Right renal cortex interstitium (tissue), 3 donors: ENCODE data around the gene SENP5. TPM values are rescaled to one million over a fixed set of nuclear protein-coding genes. Genes with fewer than 3 reads are reported as not detected.
"Not testable (repeated sequence)": the region's sequence is repeated elsewhere in the genome, so short reads cannot be mapped to it uniquely, and the experiment has no call there.

ENCODE experiments used
- DNase-seq, 3 donors: peaks; one replicate each; pipeline ENCODE4 v3.0.0-alpha.2; 2013; ENCODE audit warnings: low read depth in 3 of 3, low spot score in 2 of 3
- polyA plus RNA-seq, 3 donors: library from polyadenylated mRNA; unstranded; fragments of 120-200 nt; gene quantifications; one replicate each; pipeline ENCODE4 v1.2.1, GENCODE V29; 2013; ENCODE audit not compliant: insufficient read length in 3 of 3

The SENP5 gene
- polyA plus RNA-seq, 3 donors: 17.0 to 20.0 (median 19.4) TPM

DNA sequence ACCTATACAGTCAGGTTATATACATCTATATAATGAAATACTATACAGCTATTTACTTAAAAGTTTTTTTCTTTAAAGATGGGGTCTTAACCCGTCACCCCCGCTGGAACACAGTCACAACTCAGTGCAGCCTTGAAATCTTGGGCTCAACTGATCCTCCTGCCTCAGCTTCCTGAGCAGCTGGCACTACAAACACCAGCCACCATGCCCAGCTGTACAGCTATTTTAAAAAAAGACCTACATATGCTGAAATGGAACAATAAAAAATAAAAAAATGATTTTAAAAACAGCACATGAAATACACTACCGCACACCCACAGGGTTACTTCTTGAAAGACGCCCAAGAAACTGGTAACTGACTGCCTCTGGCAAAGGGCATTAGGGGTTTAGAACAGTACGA lies 70.9 kb downstream of the SENP5 start:
- no peak for DNase-seq

DNA sequence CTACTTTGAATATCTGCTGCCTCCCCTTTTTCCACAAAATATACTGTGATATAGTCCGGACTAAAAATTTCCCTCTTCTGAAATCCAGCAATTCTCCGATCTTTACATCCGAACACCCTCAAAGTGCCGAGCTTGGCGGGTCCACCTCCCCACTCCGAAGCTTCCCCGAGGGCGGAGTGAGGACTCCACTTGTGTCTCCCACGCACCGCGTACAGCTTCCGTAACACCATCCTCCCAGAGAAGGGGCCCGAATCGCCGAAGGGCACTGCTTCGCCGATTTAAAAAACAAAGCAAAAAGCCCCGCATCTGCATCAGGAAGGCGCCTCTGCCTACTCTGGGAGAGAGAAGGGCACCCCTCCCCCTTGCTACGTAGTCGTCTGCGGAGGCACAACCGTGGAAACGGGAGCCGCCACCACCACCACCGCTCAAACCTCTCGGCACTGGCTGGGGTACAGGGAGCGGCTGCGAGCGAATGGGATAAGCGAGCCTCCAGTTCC lies 74.1 kb downstream of the SENP5 start:
- DNase-seq: peak; percentile 15 to 26 (median 16)

DNA sequence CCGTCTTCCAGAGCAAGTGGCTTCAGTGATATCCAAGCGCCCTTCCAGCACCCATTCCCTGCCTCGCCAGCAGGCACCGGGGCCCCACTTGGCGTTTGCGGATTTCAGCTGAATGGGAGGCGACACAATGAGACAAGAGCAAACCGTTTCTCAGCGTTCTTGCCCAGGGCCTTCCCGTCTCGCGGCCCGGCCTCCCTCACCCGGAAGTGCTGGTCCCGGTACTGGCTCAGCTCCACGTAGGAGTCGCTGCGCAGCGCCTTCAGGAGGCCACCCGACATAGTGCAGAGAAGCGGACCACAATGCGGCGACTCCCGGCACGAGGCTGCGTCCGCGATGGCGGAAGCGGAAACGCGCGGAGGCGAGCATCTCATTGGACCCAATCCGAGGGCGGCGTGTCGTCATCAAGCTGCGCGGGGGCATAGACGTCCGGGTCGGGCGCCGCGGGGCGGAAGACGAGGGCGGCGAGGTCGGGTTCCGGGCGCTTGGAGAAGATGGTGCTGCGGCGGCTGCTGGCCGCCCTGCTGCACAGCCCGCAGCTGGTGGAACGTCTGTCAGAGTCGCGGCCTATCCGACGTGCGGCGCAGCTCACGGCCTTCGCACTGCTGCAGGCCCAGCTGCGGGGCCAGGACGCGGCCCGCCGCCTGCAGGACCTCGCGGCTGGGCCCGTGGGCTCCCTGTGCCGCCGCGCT lies 74.7 kb downstream of the SENP5 start, which contains the start of gene NCBP2:
Gene NCBP2, minus strand, starts transcription at position 303 of the 689 bp plus-strand sequence. Its CDS starts 25 bp downstream, at position 278.
- DNase-seq: peak; percentile 93 to 95 (median 94)

DNA sequence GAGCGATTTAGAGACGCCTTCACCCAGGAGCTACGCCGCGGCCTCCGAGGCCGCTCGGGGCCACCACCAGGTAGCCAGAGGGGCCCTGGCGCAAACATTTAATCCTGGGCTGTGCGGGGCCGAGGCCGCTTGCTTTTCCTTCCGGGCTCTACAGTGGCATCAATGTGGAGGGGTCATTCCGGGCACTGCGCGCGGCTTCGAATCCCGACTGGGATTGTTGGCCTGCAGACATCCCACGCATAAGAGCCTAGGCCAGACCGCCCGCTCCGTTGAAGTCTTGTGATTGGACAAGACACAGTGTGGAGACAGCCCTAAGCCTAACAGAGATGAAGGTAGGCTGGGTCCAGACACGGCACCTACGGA lies 75.2 kb downstream of the SENP5 start:
- no peak for DNase-seq

DNA sequence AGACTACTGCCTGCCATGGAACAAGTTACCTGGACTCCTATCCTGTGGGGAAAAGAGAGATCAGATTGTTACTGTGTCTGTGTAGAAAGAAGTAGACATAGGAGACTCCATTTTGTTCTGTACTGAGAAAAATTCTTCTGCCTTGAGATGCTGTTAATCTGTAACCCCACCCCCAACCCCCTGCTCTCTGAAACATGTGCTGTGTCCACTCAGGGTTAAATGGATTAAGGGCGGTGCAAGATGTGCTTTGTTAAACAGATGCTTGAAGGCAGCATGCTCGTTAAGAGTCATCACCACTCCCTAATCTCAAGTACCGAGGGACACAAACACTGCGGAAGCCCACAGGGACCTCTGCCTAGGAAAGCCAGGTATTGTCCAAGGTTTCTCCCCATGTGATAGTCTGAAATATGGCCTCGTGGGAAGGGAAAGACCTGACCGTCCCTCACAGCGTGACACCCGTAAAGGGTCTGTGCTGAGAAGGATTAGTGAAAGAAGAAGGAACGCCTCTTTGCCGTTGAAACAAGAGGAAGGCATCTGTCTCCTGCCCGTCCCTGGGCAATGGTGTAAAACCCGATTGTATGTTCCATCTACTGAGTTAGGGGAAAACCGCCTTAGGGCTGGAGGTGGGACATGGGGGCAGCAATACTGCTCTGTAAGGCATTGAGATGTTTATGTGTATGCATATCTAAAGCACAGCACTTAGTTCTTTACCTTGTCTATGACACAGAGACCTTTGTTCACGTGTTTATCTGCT lies 76.5 kb downstream of the SENP5 start:
- not testable (repeated sequence) for DNase-seq

DNA sequence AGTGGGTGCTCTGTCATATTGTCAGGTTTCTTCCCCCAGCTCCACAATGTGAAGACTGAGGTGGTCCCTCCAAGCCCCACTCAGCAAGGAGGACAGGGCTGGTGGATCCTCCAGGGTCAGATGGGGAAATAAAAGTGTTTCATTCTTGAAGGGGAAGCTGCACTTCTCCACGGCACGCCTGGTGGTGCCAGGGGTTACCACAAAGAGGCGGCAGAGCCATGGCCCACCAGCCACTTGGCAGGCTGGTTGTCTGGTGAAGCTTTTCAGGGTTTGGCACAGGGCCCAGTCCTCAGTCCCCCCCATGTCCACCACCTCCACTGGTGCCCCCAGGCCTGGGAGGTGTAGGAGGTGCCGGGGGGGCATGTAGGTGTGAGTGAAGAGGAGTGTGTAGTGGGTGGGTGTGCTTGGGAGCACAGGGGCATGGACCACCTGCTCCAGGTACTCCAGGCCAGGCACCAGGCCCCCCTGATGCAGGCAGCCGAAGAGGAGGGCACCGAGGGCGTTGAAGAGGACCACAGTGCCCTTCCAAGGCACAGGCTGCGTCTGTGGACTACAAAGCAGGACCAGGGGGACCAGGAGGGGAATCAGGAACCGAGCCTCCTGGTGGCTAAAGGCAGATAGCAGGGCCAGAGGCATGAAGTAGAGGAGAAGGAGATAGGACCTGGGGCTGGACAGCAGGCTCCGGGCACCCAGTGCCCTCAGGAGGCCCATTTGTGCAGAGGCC lies 79.6 kb downstream of the SENP5 start:
- no peak for DNase-seq

DNA sequence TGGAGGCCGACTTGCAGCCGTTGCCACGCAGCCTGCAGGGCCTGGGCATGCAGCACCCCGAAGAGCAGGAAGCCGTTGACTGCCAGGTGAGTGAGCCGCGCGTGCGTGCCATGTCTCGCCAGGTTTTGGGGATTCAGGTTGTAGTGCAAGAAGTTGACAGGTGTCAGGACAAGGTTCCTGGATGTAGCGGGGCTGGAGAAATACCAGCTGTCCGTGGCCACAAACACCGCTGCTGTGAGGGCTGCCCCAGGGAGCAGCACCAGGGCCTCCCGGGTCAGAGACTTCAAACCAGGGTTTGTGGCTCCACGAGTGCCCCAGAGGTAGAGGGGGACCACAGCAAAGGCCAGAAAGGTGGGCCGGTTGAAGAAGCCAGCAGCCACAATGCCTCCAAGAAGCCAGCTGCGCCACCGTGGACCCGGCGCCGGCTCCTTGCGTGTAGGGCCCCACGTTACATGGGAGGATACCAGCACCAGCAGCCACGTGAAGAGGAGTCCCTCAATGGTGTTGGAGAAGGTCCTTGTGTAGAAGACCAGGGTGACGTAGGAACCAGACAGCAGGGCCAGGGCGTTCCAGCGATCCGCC lies 80.2 kb downstream of the SENP5 start:
- no peak for DNase-seq

DNA sequence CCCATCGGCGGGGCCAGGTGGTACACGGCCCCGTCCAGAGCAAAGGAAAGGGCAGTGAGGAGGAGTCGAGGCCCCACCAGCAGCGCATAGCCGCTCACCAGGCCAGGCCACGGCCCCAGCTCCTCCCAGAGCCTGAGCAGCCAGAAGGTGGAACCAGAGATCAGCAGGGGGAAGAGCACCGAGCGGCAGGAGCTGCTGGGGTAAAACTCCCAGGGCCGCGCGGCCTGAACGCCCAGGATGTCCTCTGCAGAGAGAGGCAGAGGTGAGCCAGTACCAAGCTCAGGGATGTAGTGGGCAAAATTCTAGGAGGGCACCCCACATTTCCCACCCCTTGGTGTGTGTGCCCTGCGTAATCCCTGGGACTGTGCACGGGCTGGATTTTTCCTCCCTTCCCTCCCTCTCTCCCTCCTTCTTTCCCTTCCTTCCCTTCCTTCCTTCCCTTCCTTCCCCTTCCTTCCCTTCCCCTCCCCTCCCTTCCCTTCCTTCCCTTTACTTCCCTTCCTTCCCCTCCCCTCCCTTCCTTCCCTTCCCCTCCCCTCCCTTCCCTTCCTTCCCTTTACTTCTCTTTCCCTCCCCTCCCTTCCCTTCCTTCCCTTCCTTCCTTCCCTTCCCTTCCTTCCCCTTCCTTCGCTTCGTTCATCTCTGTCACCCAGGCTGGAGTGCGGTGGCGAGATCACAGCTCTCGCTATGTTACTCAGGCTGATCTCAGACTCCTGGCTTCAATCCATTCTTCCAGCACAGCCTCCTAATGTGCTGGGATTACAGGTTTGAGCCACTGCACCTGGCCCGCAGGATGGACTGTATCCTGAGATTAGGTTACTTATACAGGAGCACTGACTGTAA lies 80.9 kb downstream of the SENP5 start:
- no peak for DNase-seq

DNA sequence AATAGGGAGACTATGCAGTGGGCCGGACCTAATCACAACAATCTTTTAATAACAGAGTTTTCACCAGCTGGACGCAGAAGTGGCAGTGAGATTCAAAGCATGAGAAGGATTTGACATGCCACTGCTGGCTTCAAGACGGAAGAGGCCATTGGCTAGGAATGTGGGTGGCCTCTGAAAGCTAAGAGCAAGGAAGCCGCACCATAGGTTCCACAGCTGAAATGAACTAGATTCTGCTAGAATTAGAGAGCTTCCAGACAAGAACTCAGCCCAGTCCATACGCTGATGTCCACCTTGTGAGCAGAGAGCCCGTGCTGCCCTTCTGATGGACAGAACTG lies 81.5 kb downstream of the SENP5 start:
- DNase-seq: no peak

DNA sequence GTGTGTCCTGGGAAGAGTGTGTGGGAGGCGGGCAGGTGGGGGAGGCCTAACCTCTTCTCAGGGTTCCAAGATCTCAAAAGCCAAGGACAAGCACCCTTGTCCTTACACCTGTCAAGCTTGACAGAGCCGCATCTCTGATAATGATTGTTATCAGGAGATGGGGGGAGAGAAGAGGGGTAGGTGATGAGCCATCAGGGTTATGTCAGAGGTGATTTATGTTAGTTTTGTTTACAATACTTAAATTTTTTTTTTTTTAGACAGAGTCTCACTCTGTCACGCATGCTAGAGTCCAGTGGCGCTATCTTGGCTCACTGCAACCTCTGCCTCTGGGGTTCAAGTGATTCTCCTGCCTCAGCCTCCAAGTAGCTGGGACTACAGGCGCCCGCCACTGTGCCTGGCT lies 82.0 kb downstream of the SENP5 start:
- DNase-seq: no peak

DNA sequence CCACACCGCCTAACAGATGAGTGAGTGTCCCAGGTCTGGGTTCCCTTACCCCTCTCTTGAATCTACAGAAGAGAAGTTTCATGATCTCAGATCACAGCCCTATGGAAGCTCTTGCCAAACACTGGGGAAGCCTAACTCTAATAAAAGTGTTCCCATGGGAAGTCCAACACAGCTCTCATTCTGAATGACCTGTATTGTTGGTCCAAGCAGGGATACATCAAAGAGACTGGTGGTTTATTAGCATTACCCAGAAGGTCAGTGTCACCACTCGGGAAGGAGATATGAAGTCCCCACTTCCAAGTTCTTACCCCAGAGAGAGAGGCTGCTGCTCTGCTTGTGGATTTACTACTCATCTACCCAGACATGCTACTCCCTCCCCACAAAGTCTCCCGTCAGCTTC lies 83.7 kb downstream of the SENP5 start:
- DNase-seq: no peak

DNA sequence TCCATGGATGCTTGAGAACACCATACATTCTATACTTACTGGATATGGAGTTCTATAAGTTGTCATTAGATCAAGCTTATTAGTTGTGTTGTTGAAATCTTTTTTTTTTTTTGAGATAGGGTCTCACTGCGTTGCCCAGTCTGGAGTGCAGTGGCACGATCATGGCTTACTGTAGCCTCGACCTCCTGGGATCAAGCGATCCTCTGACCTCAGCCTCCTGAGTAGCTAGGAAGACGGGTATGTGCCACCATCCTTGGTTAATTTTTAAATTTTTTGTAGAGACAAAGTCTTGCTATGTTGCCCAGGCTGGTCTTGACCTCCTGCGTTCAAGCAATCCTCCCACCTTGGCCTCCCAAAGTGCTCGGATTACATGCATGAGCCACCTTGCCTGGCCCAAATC lies 87.1 kb downstream of the SENP5 start:
- no peak for DNase-seq

DNA sequence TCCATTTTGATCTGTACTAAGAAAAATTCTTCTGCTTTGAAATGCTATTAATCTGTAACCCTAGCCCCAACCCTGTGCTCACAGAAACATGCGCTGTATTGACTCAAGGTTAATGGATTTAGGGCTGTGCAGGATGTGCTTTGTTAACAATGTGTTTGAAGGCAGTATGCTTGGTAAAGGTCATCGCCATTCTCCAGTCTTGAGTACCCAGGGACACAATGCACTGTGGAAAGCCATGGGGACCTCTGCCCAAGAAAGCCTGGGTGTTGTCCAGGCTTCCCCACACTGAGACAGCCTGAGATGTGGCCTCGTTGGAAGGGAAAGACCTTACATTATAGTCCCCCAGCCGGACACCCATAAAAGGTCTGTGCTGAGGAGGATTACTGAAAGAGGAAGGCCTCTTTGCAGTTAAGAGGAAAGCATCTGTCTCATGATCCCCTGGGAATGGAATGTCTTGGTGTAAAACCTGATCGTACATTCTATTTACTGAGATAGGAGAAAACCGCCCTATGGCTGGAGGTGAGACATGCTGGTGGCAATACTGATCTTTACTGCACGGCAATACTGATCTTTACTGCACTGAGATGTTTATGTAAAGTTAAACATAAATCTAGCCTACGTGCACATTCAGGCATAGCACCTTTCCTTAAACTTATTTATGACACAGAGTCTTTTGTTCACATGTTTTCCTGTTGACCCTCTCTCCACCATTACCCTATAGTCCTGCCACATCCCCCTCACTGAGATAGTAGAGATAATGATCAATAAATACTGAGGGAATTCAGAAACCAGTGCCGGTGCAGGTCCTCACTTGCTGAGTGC lies 94.6 kb downstream of the SENP5 start:
- DNase-seq: no peak

DNA sequence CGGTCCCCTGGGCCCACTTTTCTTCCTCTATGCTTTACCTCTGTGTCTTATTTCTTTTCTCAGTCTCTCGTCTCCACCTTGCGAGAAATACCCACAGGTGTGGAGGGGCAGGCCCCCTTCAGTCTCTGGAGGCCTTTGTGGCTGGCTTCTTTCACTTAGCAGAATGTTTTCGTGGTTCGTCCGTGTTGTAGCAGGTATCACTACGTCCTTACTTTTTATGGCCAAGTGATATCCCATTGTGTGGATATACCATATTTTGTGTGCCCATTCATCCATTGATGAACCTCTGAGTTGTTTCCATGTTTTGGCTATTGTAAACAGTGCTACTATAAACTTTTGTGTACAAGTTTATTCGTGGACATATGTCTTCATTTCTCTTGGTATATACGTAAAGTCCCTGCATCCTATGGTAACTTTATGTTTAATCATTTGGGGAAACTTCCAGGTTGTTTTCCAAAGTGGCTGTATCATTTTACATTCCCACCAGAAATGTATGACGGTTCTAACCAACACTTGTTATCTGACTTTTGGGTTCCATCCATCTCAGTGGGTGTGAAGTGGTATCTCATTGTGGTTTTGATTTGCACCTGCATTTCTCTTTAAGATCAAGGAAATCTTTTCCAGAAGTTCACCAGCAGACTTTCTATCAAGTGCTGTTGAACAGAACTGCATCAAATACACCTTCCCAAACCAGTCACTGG lies 95.4 kb downstream of the SENP5 start:
- no peak for DNase-seq

DNA sequence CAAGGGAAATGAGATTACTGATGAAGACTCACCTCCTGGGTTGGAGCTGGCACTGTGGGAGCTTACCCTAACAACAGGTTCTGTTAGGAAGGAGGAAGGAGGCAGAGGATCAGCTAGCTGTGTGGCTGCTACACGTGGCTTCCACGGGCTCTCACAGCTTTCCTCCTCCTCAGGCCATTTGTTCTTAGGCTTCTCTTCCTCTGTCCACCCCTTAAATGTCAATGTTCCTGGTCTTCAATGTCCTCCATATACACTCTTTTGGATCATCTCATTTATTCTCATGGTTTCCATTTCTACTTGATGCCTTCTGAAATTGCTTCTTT lies 95.9 kb downstream of the SENP5 start:
- DNase-seq: no peak

DNA sequence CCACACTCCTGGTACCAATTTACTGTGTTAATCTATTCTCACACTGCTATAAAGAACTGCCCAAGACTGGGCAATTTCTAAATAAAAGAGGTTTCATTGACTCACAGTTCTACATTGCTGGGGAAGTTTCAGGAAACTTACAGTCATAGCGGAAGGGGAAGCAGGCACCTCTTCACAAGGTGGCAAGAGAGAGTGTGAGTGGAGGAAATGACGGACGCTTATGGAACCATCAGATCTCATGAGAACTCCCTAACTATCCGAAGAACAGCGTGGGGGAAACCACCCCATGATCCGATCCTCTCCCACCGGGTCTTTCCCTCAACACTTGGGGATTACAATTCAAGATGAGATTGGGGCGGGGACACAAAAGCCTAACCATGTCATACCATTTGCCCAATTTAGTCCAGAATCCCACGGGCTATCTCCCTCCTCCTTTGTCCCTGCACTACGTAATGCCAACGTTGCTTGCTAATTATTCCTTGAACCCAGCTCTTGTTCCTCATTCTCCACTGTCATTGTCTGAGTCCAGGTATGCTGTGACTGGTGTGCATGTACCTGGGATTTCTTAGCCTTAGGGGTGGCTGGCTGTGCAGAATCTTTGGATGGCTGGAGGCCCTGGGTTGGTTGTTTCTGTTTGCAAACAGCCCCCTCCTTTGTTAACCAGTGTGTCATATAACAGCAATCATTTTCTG lies 97.5 kb downstream of the SENP5 start:
- no peak for DNase-seq

DNA sequence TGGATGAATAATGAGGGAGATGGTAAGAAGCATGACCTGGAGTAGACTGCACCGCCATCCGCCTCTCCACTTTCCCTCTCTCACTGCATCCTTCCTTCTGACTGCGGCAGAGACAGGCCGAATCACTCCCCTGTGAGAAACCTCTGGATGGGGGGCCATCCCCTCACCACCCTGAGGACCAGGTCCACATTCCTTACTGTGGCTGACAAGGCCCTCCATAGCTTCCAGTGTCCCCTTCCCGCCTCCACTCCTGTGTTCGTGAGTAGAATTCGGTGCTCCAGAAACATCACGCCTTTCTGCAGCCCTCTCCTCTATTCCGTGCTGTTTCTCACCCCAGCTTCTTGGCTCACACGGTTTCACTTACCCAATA lies 98.1 kb downstream of the SENP5 start:
- no peak for DNase-seq
